ENCODE data around the gene PGD. TPM values are rescaled to one million over a fixed set of nuclear protein-coding genes. Genes with fewer than 3 reads are reported as not detected.

Gene PGD
- polyA plus RNA-seq, 2 of the 4 experiments (the other 2 are of a cell fraction): 700 to 1,758 TPM

GRCh38 chr1:10378081-10378841 is 20.6 kb upstream of the PGD start:
- 15% methylated on average over 15 of the region's 15 CpGs for WGBS (ENCODE audit: missing lambda C conversion rate)
- FAIRE-seq (no peak), ATAC-seq (peak; percentile 78 to 85), DNase-seq (ENCODE audit: low read depth in 1 of 2, low spot score in 1 of 2) (peak; percentile 62 to 94)
- no peak overlapping the region for H3K4me3 ChIP-seq
- no peaks in the 10 kb centered on the region for H3K9me3 ChIP-seq
- TF ChIP-seq EHF (CRISPR knock-in tag; IDR thresholded peaks at IDR 0.05) (0 out of 2 replicates have a peak, but pooled peaks have one; percentile 43), FOSB (CRISPR knock-in tag; IDR thresholded peaks at IDR 0.05) (no peak), CHD2 (IDR thresholded peaks at IDR 0.05; ENCODE audit: low read length, partially characterized antibody) (no peak), NPAS2 (CRISPR knock-in tag; IDR thresholded peaks at IDR 0.05; ENCODE audit: borderline replicate concordance) (no peak), RAD21 (conservative IDR thresholded peaks at IDR 0.05 in 1 of 2, IDR thresholded peaks at IDR 0.05 in 1 of 2) (no peak), FOSL2 (IDR thresholded peaks at IDR 0.05) (no peak), FOSL2 (CRISPR knock-in tag; IDR thresholded peaks at IDR 0.05) (peak; percentile 51), ZNF302 (CRISPR knock-in tag; IDR thresholded peaks at IDR 0.05) (no peak), POLR2A (IDR thresholded peaks at IDR 0.05; ENCODE audit: low read length) (no peak), HDAC2 (IDR thresholded peaks at IDR 0.05) (no peak), E2F6 (IDR thresholded peaks at IDR 0.05; ENCODE audit: borderline replicate concordance, low read depth) (peak; percentile 74; the same call in 1 of the 2 replicates), POLR2AphosphoS2 (conservative IDR thresholded peaks at IDR 0.05; ENCODE audit: low read length) (no peak), CBX8 (IDR thresholded peaks at IDR 0.05) (no peak), CEBPB (IDR thresholded peaks at IDR 0.05) (no peak; a peak in 1 of 4 replicates), USF2 (IDR thresholded peaks at IDR 0.05) (no peak), RFX5 (IDR thresholded peaks at IDR 0.05) (peak; percentile 89), BHLHE40 (IDR thresholded peaks at IDR 0.05; ENCODE audit: low read depth, low read length) (no peak), HOXB5 (CRISPR knock-in tag; IDR thresholded peaks at IDR 0.05) (0 out of 2 replicates have a peak, but pooled peaks have one; percentile 46), NFE2L2 (conservative IDR thresholded peaks at IDR 0.05; ENCODE audit: low read length) (no peak), SMC3 (IDR thresholded peaks at IDR 0.05) (0 out of 3 replicates have a peak, but pooled peaks have one; percentile 7), MAX (IDR thresholded peaks at IDR 0.05) (peak; percentile 83), CTCF (IDR thresholded peaks at IDR 0.05) (no peak), HOXB13 (CRISPR knock-in tag; IDR thresholded peaks at IDR 0.05; ENCODE audit: low read depth) (0 out of 2 replicates have a peak, but pooled peaks have one; percentile 46), GATA3 (IDR thresholded peaks at IDR 0.05; ENCODE audit: borderline replicate concordance) (peak; percentile 48; the same call in 1 of the 2 replicates), ZSCAN20 (CRISPR knock-in tag; IDR thresholded peaks at IDR 0.05) (no peak), ZC3H11A (IDR thresholded peaks at IDR 0.05) (no peak), FOXS1 (CRISPR knock-in tag; IDR thresholded peaks at IDR 0.05) (no peak), JUN (IDR thresholded peaks at IDR 0.05) (peak in 1 of 2 experiments; percentile 57; a peak in 1 of 5 replicates), ESRRA (IDR thresholded peaks at IDR 0.05; ENCODE audit: borderline replicate concordance, low read length) (no peak)
- H3K27ac ChIP-seq: peak overlapping the region; percentile 99
- peak overlapping the region; percentile 67 for H3K4me2 ChIP-seq
- H3K4me1 ChIP-seq: peaks cover 73% of the 10 kb centered on the region
- ChIA-PET CTCF (interaction anchor here (0.6 to 3.2 kb wide), 21 partner anchors 9 to 1259 kb away, joined by 3 to 63 read pairs (median 8); partner anchors contain the start of genes CENPS, KIF1B and PGD), POLR2A (interaction anchor here (0.7 to 2.3 kb wide), 7 partner anchors 10 to 52 kb away, joined by 3 to 30 read pairs (median 6); partner anchors contain the start of genes CENPS and PGD)

Measured in A549 (cell line).